Measurements from ENCODE around the gene PRRC2A.

The PRRC2A gene

DNA sequence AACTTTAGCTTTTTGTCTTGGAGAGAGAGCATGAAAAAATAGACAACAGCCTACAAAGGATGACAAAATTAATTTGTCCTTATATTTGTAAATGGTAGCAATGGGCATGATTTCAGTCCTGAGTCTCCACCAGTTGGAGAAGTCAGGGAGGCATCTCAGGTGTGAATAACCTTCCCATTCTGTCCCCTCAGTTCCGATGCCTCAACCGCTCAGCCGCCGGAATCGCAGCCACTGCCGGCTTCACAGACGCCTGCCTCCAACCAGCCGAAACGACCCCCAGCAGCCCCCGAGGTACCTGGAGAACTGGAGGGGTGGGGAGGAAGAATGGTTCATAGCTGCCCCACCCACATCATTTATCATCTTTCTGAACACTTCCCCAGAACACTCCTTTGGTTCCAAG lies 3.6 kb downstream of the PRRC2A start:
- DNase-seq (ENCODE audit: low spot score) = no peak

DNA sequence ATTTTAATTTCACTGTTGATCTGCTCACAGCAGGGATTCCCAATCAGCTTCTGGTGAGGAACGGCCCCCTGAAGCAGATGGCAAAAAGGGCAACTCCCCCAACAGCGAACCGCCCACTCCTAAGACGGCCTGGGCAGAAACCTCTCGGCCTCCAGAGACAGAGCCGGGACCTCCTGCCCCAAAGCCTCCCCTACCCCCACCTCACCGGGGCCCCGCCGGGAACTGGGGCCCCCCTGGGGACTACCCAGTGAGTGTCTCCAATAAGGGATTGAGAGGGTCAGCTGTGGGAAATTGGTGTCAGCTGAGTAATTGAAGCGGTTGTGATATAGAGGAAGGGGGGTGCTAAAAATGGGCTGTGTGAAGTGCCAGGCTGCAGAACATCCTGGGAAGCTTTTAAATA lies 6.4 kb downstream of the PRRC2A start:
- no peak for DNase-seq (ENCODE audit: low spot score)

DNA sequence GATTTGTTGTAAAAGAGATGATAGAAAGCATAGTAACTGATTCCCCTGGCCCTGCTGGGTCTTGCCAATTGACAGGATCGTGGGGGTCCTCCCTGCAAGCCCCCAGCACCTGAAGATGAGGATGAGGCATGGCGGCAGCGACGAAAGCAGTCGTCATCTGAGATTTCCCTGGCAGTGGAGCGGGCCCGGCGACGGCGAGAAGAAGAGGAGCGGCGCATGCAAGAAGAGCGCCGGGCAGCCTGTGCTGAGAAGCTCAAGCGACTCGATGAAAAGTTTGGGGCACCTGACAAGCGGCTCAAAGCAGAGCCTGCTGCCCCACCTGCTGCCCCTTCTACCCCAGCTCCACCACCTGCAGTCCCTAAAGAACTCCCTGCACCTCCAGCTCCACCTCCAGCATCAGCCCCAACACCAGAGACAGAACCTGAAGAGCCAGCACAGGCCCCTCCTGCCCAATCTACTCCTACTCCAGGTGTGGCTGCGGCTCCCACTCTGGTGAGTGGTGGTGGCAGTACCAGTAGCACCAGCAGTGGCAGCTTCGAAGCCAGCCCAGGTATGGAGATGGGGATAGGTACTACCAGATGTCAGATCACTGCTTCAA lies 7.3 kb downstream of the PRRC2A start:
- DNase-seq (ENCODE audit: low spot score) = no peak

DNA sequence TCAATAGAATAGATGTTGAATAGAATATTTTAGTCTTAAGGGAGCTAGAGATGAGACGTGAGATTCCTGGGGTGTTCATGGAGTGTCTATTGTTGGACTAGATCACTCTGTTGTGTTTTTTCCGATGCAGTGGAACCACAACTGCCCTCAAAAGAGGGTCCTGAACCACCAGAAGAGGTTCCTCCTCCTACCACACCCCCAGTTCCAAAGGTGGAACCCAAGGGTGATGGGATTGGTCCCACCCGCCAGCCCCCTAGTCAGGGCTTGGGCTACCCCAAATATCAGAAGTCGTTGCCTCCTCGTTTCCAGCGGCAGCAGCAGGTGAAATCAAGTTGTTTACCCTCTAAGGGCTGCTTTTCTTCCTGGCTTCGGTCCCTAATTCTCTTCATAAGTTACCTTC lies 8.5 kb downstream of the PRRC2A start:
- DNase-seq (ENCODE audit: low spot score) = no peak

DNA sequence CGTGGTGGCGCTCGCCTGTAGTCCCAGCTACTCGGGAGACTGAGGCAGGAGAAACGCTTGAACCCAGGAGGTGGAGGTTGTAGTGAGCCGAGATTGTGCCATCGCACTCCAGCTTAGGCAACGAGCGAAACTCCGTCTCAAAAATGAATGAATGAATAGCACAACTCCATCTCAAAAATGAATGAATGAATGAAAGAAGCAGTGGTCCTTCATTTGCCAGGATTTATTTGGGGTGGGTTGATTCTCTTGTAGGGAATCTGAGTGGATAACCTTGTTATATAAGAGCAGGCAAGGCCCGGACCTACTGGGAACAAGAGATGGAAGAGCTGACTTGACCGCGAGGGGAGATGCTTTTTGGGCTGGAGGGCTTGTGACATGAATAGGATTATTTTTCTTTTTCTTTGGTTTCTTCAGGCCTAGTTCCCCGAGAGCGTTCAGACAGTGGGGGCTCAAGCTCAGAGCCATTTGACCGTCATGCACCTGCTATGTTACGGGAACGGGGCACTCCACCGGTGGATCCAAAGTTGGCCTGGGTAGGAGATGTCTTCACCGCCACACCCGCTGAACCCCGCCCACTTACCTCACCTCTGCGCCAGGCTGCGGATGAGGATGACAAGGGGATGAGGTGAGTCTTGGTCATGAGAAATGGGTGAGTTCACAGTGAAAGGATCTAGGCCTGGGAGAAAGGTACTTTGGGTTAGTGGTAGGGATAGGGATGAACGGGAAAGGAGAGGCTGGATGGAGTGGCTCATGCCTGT lies 9.8 kb downstream of the PRRC2A start:
- no peak for DNase-seq (ENCODE audit: low spot score)

DNA sequence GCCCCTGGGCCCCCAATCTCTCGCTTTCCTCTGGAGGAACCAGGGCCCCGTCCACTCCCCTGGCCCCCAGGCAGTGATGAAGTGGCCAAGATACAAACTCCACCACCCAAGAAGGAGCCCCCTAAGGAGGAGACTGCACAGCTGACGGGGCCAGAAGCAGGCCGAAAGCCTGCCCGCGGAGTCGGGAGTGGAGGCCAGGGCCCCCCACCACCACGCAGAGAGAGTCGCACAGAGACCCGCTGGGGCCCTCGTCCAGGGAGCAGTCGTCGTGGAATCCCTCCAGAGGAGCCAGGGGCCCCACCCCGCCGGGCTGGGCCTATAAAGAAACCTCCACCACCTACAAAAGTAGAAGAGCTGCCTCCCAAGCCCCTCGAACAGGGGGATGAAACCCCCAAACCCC lies 10.7 kb downstream of the PRRC2A start:
- DNase-seq (ENCODE audit: low spot score) = no peak

DNA sequence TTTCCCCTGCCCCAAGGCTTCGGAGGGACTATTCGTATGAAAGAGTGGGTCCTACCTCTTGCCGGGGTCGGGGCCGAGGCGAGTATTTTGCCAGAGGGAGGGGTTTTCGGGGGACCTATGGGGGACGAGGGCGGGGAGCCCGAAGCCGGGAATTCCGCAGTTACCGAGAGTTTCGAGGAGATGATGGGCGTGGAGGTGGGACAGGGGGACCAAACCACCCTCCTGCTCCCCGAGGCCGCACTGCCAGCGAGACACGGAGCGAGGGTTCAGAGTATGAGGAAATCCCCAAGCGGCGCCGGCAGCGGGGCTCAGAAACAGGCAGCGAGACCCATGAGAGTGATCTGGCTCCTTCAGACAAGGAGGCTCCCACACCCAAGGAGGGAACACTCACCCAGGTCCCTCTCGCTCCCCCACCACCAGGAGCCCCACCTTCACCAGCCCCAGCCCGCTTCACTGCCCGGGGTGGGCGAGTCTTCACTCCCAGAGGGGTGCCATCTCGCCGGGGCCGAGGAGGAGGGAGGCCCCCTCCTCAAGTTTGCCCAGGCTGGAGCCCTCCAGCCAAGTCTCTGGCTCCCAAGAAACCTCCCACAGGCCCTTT lies 11.3 kb downstream of the PRRC2A start:
- DNase-seq (ENCODE audit: low spot score) = peak; percentile 27

DNA sequence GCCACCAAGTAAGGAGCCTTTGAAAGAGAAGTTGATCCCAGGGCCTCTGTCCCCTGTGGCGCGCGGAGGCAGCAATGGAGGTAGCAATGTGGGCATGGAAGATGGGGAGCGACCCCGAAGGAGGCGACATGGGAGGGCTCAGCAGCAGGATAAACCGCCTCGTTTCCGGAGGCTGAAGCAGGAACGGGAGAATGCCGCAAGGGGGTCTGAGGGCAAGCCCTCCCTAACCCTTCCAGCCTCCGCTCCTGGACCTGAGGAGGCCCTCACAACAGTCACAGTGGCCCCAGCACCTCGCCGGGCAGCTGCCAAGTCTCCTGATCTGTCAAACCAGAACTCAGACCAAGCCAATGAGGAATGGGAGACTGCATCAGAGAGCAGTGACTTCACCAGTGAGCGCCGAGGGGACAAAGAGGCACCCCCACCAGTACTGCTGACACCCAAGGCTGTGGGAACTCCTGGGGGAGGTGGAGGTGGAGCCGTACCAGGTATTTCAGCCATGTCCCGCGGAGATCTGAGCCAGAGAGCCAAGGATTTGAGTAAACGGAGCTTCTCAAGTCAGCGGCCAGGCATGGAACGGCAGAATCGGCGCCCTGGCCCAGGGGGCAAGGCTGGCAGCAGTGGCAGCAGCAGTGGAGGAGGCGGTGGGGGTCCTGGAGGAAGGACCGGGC lies 11.9 kb downstream of the PRRC2A start:
- DNase-seq (ENCODE audit: low spot score) = no peak

DNA sequence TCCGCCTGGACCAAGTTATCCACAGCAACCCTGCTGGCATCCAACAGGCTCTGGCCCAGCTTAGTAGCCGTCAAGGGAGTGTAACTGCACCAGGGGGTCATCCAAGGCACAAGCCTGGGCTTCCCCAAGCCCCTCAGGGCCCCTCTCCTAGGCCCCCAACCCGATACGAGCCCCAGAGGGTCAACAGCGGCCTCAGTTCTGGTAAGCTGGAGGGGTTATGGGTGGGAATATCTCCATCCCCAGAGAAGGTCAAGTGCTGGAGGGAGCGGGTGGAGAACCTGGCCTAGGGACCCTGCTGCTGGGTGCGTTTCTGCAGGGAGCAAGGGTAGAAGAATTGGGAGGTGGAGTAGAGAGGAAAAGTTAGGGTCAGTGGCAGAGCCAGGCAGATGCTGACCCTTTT lies 12.9 kb downstream of the PRRC2A start:
- no peak for DNase-seq (ENCODE audit: low spot score)

DNA sequence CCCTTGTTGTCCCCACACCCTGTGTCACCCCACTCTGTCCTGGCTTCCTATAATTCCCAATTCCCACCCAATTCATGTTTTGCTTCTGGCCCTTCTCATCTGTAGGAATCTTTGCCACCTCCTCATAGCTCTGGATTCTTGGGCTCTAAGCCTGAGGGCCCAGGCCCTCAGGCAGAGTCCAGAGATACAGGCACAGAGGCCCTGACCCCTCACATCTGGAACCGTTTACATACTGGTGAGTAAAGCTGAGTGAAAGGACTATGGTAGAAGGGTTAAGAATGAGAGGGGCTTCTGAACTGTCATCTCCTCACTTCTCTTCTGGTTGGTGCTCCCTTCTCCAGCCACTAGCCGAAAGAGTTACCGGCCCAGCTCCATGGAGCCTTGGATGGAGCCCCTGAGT lies 13.6 kb downstream of the PRRC2A start:
- DNase-seq (ENCODE audit: low spot score) = no peak

DNA sequence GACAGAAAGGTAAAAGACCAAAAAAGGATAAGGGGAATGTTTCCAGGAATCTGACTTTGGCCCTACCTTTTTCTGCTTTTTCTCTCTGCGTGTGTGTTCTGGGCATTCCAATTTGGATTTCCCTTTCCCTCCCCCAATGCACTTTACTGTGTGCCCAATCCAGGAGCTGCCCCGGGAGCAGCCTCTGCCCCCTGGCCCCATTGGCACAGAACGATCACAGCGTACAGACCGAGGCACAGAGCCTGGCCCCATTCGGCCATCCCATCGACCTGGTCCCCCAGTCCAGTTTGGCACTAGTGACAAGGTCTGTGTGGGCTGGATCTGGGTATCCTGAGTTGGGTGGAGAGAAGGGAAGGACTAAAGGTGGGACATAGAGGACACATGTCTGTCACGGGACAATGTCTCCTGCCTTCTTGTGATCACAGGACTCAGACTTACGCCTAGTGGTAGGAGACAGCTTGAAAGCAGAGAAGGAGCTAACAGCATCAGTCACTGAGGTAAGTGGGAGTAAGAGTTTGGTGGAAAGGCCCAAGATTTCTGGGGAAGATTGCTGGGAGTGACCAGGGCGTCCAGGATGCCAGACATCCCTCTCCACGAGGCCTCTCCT lies 14.6 kb downstream of the PRRC2A start:
- no peak for DNase-seq (ENCODE audit: low spot score)

DNA sequence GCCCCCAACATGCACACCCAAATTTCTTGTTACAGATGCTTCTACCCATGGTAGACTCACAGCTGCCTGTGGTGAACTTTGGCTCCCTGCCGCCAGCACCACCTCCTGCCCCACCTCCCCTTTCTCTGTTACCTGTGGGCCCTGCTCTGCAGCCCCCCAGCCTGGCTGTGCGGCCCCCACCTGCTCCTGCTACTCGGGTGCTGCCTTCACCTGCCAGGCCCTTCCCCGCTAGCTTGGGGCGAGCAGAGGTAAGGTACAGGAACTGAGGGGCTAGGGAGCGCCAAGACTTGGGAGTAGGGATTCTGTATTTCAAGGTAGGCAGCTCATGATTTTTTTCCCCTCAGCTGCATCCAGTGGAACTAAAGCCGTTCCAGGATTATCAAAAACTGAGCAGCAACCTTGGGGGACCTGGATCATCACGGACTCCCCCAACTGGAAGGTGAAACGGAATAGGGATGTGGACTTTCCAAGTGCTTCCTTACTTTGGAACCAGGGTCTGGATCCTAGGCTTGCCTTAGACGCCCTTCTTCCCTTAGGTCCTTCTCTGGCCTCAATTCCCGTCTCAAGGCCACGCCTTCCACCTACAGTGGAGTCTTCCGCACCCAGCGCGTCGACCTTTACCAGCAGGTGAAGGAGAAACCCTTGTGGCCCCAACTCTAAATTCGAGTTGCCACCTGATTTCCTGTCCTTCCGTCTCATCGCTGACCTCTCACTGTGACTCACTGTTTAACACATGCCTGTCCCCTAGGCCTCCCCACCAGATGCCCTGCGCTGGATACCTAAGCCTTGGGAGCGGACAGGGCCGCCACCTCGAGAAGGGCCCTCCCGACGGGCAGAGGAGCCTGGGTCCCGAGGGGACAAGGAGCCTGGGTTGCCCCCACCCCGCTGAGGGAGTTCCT lies 16.4 kb downstream of the PRRC2A start:
- no peak for DNase-seq (ENCODE audit: low spot score)

DNA sequence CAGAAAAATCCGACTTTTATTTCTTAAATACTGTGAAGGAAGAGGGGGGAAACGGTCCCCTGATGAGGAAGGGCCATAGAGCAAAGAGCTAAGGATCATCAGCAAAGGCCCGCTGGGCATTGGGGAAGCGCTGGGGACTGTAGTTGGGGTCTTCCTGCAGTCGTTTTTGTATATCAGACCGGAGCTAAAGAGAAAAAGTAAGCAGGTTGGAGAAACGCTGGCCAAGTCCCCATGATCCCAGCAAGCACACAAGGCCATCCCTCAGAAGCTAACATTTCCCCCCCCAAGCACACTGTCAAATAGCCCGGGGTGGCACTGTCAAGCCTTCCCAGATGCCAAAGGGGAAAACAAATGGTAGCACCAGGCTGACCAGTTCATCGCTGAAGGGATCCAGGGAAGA lies 18.5 kb downstream of the PRRC2A start:
- no peak for DNase-seq (ENCODE audit: low spot score)

DNA sequence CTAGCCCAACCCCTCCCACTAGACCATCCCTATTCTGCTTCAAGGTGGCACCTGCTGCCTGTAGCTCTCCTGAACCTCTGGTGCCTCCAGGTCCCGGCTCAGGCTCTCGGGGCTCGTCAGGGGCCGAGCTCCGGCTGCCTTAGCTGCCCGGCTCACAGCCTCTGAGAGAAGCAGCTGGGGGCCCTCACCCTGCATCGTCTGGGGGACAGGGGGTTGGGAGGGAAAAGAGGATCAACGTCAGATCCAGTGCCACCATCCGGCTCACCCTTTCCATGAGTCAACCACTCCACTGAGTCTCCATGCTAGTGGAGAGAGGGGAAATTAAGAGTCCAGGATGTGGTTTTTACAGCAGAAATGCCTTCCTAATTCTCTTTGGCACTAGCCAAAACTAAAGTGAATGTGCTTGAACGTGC lies 18.9 kb downstream of the PRRC2A start:
- DNase-seq (ENCODE audit: low spot score) = no peak

DNA sequence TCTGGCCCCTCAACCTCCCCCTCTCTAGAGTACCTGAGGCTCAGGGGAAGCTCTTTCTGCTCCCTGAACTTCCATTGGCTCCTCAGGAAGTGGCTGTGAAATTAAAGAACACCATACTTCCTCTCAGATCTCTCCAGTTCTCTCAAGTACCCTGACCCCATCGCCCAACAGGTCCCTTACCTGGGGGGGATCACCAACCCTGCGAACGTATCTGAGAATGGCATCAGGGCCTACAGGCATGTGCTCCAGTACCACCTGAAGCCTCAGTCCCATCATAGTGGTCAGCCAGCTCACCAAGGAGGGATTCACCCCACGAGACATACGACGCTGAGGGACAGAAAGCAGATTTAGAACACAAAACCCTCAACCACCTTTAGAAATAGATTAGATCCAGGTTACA lies 20.1 kb downstream of the PRRC2A start:
- DNase-seq (ENCODE audit: low spot score) = no peak

DNA sequence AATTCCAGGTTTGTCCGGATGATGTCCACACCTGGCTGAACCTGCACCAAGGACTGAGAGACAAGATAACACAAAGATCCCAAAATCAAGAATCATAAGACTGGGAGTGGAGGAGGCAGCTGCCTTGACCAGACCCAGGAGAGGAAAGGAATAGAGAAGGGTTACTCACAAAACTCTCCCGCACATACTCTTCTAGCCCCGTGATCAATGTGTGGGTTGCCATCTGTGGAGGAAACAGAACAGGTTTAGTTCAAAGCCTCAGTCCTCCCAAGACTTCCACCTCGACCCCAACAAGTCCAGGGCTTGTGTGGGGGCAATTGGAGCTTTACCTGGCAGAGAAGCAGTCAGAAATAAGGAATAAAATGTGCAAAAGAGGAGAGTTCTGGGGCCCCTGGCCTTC lies 20.9 kb downstream of the PRRC2A start:
- DNase-seq (ENCODE audit: low spot score) = no peak

DNA sequence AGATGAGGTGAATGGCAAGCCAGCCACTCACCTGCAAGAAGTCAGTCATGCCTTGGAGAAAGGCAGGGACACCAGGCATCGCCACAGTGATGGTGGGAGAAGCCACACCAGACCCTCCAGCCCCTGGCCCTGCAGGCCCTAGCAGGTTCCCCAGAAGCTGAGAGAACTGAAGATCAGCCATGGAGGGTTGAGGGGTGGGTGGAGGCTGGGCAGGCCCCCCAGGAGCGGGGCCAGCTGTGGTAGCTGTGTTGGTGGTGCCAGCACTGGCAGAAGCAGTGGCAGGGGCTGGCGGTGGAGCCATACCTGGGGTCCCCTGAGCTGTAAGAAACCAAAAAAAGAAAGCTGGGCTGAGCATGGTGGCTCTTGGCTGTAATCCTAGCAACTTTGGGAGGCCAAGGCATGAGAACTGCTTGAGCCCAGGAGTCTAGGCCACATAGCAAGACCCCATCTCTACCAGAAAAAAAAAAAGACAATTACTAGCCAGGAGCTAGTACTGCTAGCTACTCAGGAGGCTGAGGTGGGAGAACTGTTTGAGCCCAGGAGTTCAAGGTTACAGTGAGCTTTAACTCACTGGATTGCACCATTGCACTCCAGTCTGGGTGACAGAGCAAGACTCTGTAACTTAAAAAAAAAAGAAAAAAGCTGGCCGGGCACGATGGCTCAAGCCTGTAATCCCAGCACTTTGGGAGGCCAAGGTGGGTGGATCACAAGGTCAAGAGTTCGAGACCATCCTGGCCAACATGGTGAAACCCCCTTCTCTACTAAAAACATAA lies 22.5 kb downstream of the PRRC2A start:
- no peak for DNase-seq (ENCODE audit: low spot score)

DNA sequence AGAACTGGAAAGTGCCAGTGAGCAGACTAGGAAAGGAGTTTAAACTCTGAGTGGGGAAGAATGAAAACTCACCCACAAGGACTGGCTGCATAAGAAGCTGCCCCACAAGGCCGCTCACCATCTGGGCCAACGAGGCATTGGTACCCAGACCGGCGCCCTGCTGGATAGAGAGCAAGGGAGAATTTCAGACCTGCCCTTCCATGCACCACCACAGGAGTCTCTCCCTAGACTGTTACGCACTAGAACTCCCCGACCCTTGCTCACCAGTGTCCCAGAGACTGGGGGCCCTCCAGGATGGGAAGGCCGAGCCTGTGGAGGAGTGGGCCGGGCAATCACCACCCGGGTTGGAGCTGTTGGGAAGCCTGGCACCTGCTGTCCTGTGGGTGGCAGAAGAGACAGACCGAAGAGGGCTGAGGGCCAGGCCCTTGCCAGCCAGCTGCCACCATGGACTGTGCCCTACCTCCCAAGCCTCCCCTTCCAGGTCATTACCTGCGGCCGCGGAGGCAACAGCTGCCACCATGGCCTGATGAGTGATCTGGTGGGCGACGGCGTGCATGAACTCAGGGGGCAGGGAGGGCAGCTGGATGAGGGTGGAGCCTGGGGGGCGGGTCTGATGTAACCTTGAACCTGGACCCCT lies 23.4 kb downstream of the PRRC2A start:
- no peak for DNase-seq (ENCODE audit: low spot score)

DNA sequence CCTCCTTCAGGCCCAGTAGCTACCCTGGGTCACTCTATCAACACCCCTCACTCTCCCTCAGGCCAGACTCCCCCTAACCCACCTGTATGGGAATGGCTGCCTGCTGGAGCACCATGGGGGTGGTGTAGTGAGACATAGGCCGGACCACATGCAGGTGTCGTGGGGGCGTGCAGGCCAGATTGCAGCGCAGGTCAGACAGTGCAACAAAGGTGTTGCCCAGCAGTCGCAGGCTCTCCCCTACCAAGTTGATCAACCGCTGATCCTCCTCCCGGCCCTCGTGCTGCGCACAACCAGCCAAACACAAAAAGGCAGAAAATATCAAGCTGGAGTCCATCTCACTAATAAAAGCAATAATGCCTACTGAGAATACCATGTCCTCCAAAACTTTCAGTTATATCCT lies 24.8 kb downstream of the PRRC2A start:
- DNase-seq (ENCODE audit: low spot score) = no peak

DNA sequence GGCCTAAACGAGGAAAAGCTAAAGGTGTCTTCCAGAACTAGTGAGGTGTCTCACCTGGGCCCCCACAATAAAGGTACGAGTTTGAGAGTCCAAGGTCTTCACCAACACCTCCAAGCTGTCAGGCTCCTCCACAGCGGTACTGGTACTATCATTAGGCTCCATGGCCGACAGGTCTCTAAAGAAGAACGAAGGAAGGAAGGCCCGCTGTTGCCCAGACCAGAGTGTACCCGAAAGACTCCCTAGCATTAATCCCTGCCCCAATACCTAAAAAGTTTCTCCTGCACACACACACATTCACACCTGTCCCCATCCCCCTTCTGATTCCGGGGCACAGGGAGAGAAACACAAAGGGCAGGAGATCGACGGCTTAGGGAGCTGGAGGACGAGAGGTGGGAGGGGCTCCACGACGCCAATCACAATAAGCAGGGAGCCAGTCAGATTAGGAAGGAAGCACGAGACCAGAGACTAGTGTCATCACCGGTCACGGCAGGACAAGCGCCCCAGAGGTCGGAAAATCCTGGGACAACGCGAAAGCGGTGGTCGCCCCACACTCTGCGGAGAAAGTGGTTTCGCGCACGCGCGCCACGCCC lies 31.2 kb downstream of the PRRC2A start:
- peak; percentile 83 for DNase-seq (ENCODE audit: low spot score)

Measured in iPS-NIHi11 (cell line).